Measurements from ENCODE around the gene FYB1. TPM values are rescaled to one million over a fixed set of nuclear protein-coding genes. Genes with fewer than 3 reads are reported as not detected.

The FYB1 gene
- total RNA-seq, 1 donor from 2014 or later = 0.31 TPM

GRCh38 chr5:39055768-39056398, 163.5 kb downstream of the FYB1 start:
- H3K36me3 Mint-ChIP-seq (ENCODE audit: low read depth, unreplicated experiment) = peaks cover 3% of the 10 kb centered on the region
- H3K27me3 Mint-ChIP-seq (ENCODE audit: unreplicated experiment) = peaks cover 2% of the 10 kb centered on the region
- H3K4me1 Mint-ChIP-seq (ENCODE audit: unreplicated experiment) = no peaks in the 10 kb centered on the region

More at GRCh38 chr5:39055768-39056398, 163.5 kb downstream of the FYB1 start:
- no peak for DNase-seq (ENCODE audit: low spot score)
- Mint-ChIP-seq H3K27ac (ENCODE audit: unreplicated experiment) (no peak overlapping the region), H3K4me3 (ENCODE audit: unreplicated experiment) (no peak overlapping the region), H3K9me3 (ENCODE audit: unreplicated experiment) (no peaks in the 10 kb centered on the region)
- TF ChIP-seq CTCF (IDR thresholded peaks at IDR 0.05; ENCODE audit: unreplicated experiment) = no peak

Other genes starting within 250 kb of the FYB1 start
- gene RICTOR, start 145.2 kb downstream of the FYB1 start, total RNA-seq (ENCODE audit: unreplicated experiment) = 35.3 TPM
- gene C9, start 144.9 kb upstream of the FYB1 start, total RNA-seq (ENCODE audit: unreplicated experiment) = not detected
- gene DAB2, start 205.4 kb upstream of the FYB1 start, total RNA-seq (ENCODE audit: unreplicated experiment) = 70.7 TPM